ENCODE results near the gene CAMK2G. TPM values are rescaled to one million over a fixed set of nuclear protein-coding genes. Genes with fewer than 3 reads are reported as not detected.

Gene CAMK2G
- total RNA-seq, 1 experiment from 2014 or later, result 41.4 TPM

DNA sequence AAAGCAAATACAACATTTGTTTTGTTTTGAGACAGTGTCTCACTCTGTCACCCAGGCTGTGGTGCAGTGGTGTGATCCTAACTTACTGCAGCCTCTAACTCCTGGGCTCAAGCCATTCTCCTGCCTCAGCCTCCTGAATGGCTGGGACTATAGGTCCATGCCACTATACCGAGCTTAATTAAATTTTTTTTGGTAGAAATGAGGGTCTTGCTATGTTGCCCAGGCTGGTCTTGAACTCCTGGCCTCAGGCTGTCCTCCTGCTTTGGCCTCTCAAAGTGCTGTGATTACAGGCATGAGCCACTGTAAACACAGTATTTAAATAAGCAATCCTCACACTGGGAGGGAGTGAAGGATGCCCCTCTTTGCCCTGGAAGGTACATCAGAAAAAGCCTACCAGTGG is 4.0 kb upstream of the CAMK2G start:
- in situ Hi-C loops (cut with HindIII; ENCODE audit: low pct_unique_long_range_greater_than_20kb, low sequenced_read_pairs), result no loop called here
- no peak for DNase-seq (ENCODE audit: low read depth, low spot score)
- peaks cover 5% of the 10 kb centered on the region; the same call in 1 of the 2 replicates for H3K4me1 ChIP-seq (ENCODE audit: control insufficient read depth, insufficient read depth, low read length)
- CTCF ChIA-PET, result interaction anchor here (0.7 to 1.1 kb wide), 2 partner anchors 35 to 59 kb away, joined by 3 to 6 read pairs; no protein-coding TSS in a partner anchor
- ATAC-seq, result no peak
- H3K36me3 ChIP-seq (ENCODE audit: control insufficient read depth, insufficient read depth, low read length), result no peaks in the 10 kb centered on the region; the same call in 1 of the 2 replicates
- no peaks in the 10 kb centered on the region for H3K27me3 ChIP-seq (ENCODE audit: control insufficient read depth, insufficient read depth, low read length)
- TF ChIP-seq TCF7L2 (IDR thresholded peaks at IDR 0.05; ENCODE audit: low read depth, low read length) (no peak), SIN3A (IDR thresholded peaks at IDR 0.05; ENCODE audit: borderline replicate concordance, insufficient read depth, low read depth, low read length) (no peak), POLR2AphosphoS5 (IDR thresholded peaks at IDR 0.05; ENCODE audit: low read depth, low read length) (no peak)
- TF ChIP-seq, protein P1, sequence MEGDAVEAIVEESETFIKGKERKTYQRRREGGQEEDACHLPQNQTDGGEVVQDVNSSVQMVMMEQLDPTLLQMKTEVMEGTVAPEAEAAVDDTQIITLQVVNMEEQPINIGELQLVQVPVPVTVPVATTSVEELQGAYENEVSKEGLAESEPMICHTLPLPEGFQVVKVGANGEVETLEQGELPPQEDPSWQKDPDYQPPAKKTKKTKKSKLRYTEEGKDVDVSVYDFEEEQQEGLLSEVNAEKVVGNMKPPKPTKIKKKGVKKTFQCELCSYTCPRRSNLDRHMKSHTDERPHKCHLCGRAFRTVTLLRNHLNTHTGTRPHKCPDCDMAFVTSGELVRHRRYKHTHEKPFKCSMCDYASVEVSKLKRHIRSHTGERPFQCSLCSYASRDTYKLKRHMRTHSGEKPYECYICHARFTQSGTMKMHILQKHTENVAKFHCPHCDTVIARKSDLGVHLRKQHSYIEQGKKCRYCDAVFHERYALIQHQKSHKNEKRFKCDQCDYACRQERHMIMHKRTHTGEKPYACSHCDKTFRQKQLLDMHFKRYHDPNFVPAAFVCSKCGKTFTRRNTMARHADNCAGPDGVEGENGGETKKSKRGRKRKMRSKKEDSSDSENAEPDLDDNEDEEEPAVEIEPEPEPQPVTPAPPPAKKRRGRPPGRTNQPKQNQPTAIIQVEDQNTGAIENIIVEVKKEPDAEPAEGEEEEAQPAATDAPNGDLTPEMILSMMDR (IDR thresholded peaks at IDR 0.05), result no peak
- TF ChIP-seq, protein P2, sequence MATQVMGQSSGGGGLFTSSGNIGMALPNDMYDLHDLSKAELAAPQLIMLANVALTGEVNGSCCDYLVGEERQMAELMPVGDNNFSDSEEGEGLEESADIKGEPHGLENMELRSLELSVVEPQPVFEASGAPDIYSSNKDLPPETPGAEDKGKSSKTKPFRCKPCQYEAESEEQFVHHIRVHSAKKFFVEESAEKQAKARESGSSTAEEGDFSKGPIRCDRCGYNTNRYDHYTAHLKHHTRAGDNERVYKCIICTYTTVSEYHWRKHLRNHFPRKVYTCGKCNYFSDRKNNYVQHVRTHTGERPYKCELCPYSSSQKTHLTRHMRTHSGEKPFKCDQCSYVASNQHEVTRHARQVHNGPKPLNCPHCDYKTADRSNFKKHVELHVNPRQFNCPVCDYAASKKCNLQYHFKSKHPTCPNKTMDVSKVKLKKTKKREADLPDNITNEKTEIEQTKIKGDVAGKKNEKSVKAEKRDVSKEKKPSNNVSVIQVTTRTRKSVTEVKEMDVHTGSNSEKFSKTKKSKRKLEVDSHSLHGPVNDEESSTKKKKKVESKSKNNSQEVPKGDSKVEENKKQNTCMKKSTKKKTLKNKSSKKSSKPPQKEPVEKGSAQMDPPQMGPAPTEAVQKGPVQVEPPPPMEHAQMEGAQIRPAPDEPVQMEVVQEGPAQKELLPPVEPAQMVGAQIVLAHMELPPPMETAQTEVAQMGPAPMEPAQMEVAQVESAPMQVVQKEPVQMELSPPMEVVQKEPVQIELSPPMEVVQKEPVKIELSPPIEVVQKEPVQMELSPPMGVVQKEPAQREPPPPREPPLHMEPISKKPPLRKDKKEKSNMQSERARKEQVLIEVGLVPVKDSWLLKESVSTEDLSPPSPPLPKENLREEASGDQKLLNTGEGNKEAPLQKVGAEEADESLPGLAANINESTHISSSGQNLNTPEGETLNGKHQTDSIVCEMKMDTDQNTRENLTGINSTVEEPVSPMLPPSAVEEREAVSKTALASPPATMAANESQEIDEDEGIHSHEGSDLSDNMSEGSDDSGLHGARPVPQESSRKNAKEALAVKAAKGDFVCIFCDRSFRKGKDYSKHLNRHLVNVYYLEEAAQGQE (IDR thresholded peaks at IDR 0.05; ENCODE audit: insufficient read depth in 1 of 2, low read depth in 2 of 2, low read length in 1 of 2), result no peak
- BruUV-seq (replicated peaks), result no TSS peak
- intact Hi-C loops (cut with micrococcal nuclease; ENCODE audit: unreplicated experiment), result no loop called here
- H3K4me3 ChIP-seq (ENCODE audit: low read depth in 2 of 2, low read length in 2 of 2), result no peak overlapping the region
- no peaks in the 10 kb centered on the region for H3K9me3 ChIP-seq (ENCODE audit: control insufficient read depth, insufficient read depth, low read depth, low read length)
- POLR2A ChIA-PET, result interaction anchor here (0.5 kb wide), 1 partner anchor 21 kb away, joined by 3 read pairs; no protein-coding TSS in a partner anchor
- H3K27ac ChIP-seq (ENCODE audit: low read length), result no peak overlapping the region

DNA sequence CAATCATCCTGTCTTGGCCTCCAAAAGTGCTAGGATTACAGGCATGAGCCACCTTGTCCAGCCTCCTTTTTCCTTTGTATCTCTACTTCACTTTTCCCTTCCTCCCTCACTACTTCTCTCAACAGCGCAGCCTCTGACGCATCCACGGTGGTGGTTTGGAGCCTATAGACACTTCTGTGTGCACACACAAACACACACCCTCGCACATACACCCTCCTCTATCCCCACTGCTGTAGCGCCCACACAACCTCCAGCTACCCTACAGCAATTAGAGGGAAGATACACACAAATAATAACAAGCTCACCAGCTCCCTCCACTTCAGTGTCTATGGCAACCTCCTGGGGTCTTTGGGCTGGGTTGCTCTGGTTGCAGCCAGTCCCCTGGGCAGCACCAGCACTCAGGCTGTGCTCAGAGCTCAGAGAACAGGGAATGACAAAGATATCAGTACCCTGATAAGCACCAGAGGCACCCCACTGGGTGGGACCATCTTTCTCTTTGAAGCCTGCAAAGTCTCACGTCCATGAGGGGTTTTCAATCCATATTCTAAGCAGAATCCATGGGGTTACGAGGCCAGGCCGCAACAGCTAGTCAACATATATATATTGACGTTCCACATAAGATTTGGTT is 3.3 kb upstream of the CAMK2G start:
- ChIA-PET POLR2A (no interaction called here), CTCF (no interaction called here)
- Histone ChIP-seq H3K4me3 (ENCODE audit: low read depth in 2 of 2, low read length in 2 of 2) (no peak overlapping the region), H3K9me3 (ENCODE audit: control insufficient read depth, insufficient read depth, low read depth, low read length) (no peaks in the 10 kb centered on the region), H3K4me1 (ENCODE audit: control insufficient read depth, insufficient read depth, low read length) (peaks cover 12% of the 10 kb centered on the region), H3K27ac (ENCODE audit: low read length) (no peak overlapping the region), H3K36me3 (ENCODE audit: control insufficient read depth, insufficient read depth, low read length) (no peaks in the 10 kb centered on the region; the same call in 1 of the 2 replicates), H3K27me3 (ENCODE audit: control insufficient read depth, insufficient read depth, low read length) (no peaks in the 10 kb centered on the region)
- in situ Hi-C loops (cut with HindIII; ENCODE audit: low pct_unique_long_range_greater_than_20kb, low sequenced_read_pairs) (no loop called here), intact Hi-C loops (cut with micrococcal nuclease; ENCODE audit: unreplicated experiment) (no loop called here)
- no peak for TF ChIP-seq POLR2AphosphoS5 (IDR thresholded peaks at IDR 0.05; ENCODE audit: low read depth, low read length)
- TF ChIP-seq, protein P1 (IDR thresholded peaks at IDR 0.05), result no peak
- BruUV-seq (replicated peaks), result no TSS peak
- DNase-seq (ENCODE audit: low read depth, low spot score), result no peak
- no peak for ATAC-seq

Data from Panc1 (cell line).